OCI-LY7 (cell line): ENCODE measurements around the gene TCL1A. TPM values are rescaled to one million over a fixed set of nuclear protein-coding genes. Genes with fewer than 3 reads are reported as not detected.

ENCODE experiments used
- BruUV-seq: library from RNA; stranded (reverse); fragments of 400-500 nt; replicated peaks from 2 replicates; lab custom pipeline; 2021; lab: Mats Ljungman, UMichigan
- CTCF ChIA-PET: fragments of 300-600 bp; sonication (Branson Sonifier 250); formaldehyde crosslinking; loops from one replicate; lab custom pipeline; 2022; ENCODE audit warnings: antibody characterized with exemption; ENCODE audit not compliant: unreplicated experiment; lab: Charles Lee
- POLR2A ChIA-PET: fragments of 300-600 bp; sonication (Branson Sonifier 250); formaldehyde crosslinking; loops from one replicate; lab custom pipeline; 2022; ENCODE audit warnings: antibody characterized with exemption; lab: Charles Lee
- DNase-seq: peaks from one replicate; pipeline ENCODE4 v3.0.0-alpha.2; 2015; ENCODE audit warnings: low spot score
- H2AFZ ChIP-seq: fragments of 200-600 bp; sonication (generic), shearing (Covaris generic); 2 replicates; pipeline ENCODE4 v1.6.1; 2014; ENCODE audit warnings: mild to moderate bottlenecking, antibody characterized with exemption, low read length, moderate library complexity
- H3K27ac ChIP-seq: fragments of 200-600 bp; sonication (generic); 2 replicates; pipeline ENCODE4 v1.5.1; 2014; ENCODE audit warnings: mixed run types, low read depth, mild to moderate bottlenecking, moderate library complexity, low read length, inconsistent platforms; ENCODE audit not compliant: poor library complexity, severe bottlenecking
- H3K36me3 ChIP-seq: fragments of 200-600 bp; sonication (generic); 2 replicates; pipeline ENCODE4 v1.6.1; 2014; ENCODE audit warnings: mild to moderate bottlenecking, antibody characterized with exemption, low read length, moderate library complexity, mixed read lengths; ENCODE audit not compliant: insufficient read depth
- H3K4me1 ChIP-seq: fragments of 200-600 bp; sonication (generic); 2 replicates; pipeline ENCODE4 v1.5.1; 2014; ENCODE audit warnings: mild to moderate bottlenecking, low read length; ENCODE audit not compliant: insufficient read depth, poor library complexity, severe bottlenecking
- H3K4me2 ChIP-seq: fragments of 200-600 bp; sonication (generic); 2 replicates; pipeline ENCODE4 v1.6.1; 2014; ENCODE audit warnings: mild to moderate bottlenecking, low read length
- H3K4me3 ChIP-seq: fragments of 200-600 bp; sonication (generic); 2 replicates; pipeline ENCODE4 v1.5.1; 2014; ENCODE audit warnings: mild to moderate bottlenecking, low read depth, low read length; ENCODE audit not compliant: poor library complexity, severe bottlenecking
- H3K79me2 ChIP-seq: fragments of 200-600 bp; sonication (generic); 2 replicates; pipeline ENCODE4 v1.6.1; 2016; ENCODE audit warnings: low read depth, mild to moderate bottlenecking, low read length, moderate library complexity, mixed read lengths; ENCODE audit not compliant: insufficient read depth
- H3K9me2 ChIP-seq: fragments of 200-600 bp; sonication (generic); 2 replicates; pipeline ENCODE4 v1.6.1; 2016; ENCODE audit warnings: mild to moderate bottlenecking, low read length, mixed read lengths; ENCODE audit not compliant: insufficient read depth
- H3K9me3 ChIP-seq: fragments of 200-600 bp; sonication (generic); 2 replicates; pipeline ENCODE4 v1.6.1; 2014; ENCODE audit warnings: mild to moderate bottlenecking, mixed run types, low read length, mixed read lengths
- H4K20me1 ChIP-seq: fragments of 200-600 bp; sonication (generic); 2 replicates; pipeline ENCODE4 v1.6.1; 2014; ENCODE audit warnings: mild to moderate bottlenecking, antibody characterized with exemption, low read length, moderate library complexity, mixed read lengths; ENCODE audit not compliant: insufficient read depth
- CTCF ChIP-seq: fragments of 200-600 bp; sonication (generic); conservative IDR thresholded peaks from 2 replicates; pipeline ENCODE4 v1.5.1; 2014; ENCODE audit warnings: mild to moderate bottlenecking, antibody characterized with exemption, low read length, moderate library complexity, mixed read lengths
- EZH2phosphoT487 ChIP-seq: fragments of 200-600 bp; sonication (generic); IDR thresholded peaks from 2 replicates; pipeline ENCODE4 v1.6.1; 2018; ENCODE audit warnings: low read depth, borderline replicate concordance, mild to moderate bottlenecking, mixed run types, antibody characterized with exemption, low read length, moderate library complexity, mixed read lengths
- intact Hi-C: fragments of 100-400 bp; cut with micrococcal nuclease; formaldehyde crosslinking; loops from one replicate; pipeline ENCODE4 v1.10.0; 2022; ENCODE audit not compliant: unreplicated experiment
- small RNA-seq: library from RNA; depleted of rRNA; stranded (forward); fragments of <200 nt; gene quantifications from one replicate; pipeline ENCODE3, GENCODE V24; 2014
- total RNA-seq, 2 experiments: library from RNA; depleted of rRNA in 1 of 2; stranded (reverse); fragments of >200 nt in 1 of 2; shearing (Covaris generic) in 1 of 2; gene quantifications; 2 replicates each; pipeline ENCODE4 v1.2.3, GENCODE V29; 2014 to 2022

The TCL1A gene
- total RNA-seq, 2 experiments from 2014 or later, result 574 to 1,441 TPM

DNA sequence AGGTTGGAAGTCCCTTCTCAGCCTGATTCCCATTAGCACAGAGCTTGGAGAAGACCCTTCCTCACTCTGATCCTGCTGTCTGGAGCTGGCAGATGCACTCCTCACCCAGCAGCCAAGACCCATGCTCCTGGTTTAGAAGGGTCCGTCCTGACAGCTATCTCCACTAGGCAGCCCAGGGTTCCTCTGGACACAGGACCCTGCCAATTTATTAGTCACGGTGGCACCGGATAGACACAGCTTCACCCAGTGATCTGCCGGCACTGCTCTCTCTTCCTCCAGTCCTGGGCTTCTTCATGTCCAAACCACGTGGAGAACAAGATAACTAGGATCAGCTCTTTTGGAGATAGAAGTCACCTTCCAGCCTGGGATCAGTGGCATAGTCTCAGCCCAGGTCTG, 53.9 kb downstream of the TCL1A start:
- intact Hi-C loops, result loop anchor here (10.0 kb wide), 2 partner anchors 195 to 1705 kb away; no protein-coding TSS in a partner anchor
- Histone ChIP-seq H3K9me2 (no peaks in the 10 kb centered on the region), H3K4me2 (peak overlapping the region; percentile 79), H3K4me3 (no peak overlapping the region), H3K79me2 (no peaks in the 10 kb centered on the region), H4K20me1 (no peaks in the 10 kb centered on the region), H3K36me3 (no peaks in the 10 kb centered on the region), H3K4me1 (peaks cover 95% of the 10 kb centered on the region), H3K9me3 (no peaks in the 10 kb centered on the region), H2AFZ (peak overlapping the region; percentile 33; the same call in 1 of the 2 replicates), H3K27ac (peak overlapping the region; percentile 98)
- TF ChIP-seq EZH2phosphoT487, result no peak
- TF ChIP-seq CTCF, result no peak
- CTCF ChIA-PET, result no interaction called here
- no TSS peak for BruUV-seq
- no peak for DNase-seq
- POLR2A ChIA-PET, result interaction anchor here (0.6 to 13.1 kb wide), 6 partner anchors 8 to 74 kb away, joined by 3 to 235 read pairs (median 6); partner anchors contain the start of gene TCL1B

Small RNAs within 50 kb of the gene (small RNA-seq; reads per million reads assigned to genes)
- gene RF02193, result not detected

Other genes starting within 250 kb of the TCL1A start
- gene SYNE3, start 197.5 kb downstream of the TCL1A start, total RNA-seq (2014; rRNA removed; shearing (Covaris generic)), result 0.26 and 0.60 TPM in 2 replicates
- 4.1 and 4.5 TPM in 2 replicates for gene SYNE3, start 197.5 kb downstream of the TCL1A start, total RNA-seq (2022)
- gene GLRX5, start 179.1 kb downstream of the TCL1A start, total RNA-seq (2014; rRNA removed; shearing (Covaris generic)), result 59.6 and 68.2 TPM in 2 replicates
- 78.4 and 82.6 TPM in 2 replicates for gene GLRX5, start 179.1 kb downstream of the TCL1A start, total RNA-seq (2022)
- gene TCL1B, start 27.7 kb downstream of the TCL1A start, total RNA-seq (2014; rRNA removed; shearing (Covaris generic)), result 75.2 and 83.2 TPM in 2 replicates
- gene TCL1B, start 27.7 kb downstream of the TCL1A start, total RNA-seq (2022), result 5.6 and 5.7 TPM in 2 replicates
- 0.10 and 0.54 TPM in 2 replicates for gene TUNAR, start 162.7 kb upstream of the TCL1A start, total RNA-seq (2014; rRNA removed; shearing (Covaris generic))
- 0.17 TPM in 1 of 2 replicates, not detected in the other for gene TUNAR, start 162.7 kb upstream of the TCL1A start, total RNA-seq (2022)